Activated T-helper 2 cell treated with anti-CD3 and anti-CD28 coated beads, Interferon-gamma antibody, Interleukin-2, Interleukin-4, amounts not matched to agents 10 μg/mL and 5 μg/mL and 100 μg/mL, durations not matched to agents 14 hours and 24 hours and 36 hours (primary cell): ENCODE results near the gene RNMT. TPM values are rescaled to one million over a fixed set of nuclear protein-coding genes. Genes with fewer than 3 reads are reported as not detected.

Source experiments
- DNase-seq: peaks from one replicate; pipeline ENCODE4 v3.0.0; 2021; ENCODE audit warnings: low spot score
- H3K27ac Mint-ChIP-seq: one replicate; pipeline ENCODE4 v1.8.0; 2021; ENCODE audit warnings: mixed read lengths
- H3K27me3 Mint-ChIP-seq: one replicate; pipeline ENCODE4 v1.8.0; 2021; ENCODE audit warnings: low read depth, mixed read lengths
- H3K36me3 Mint-ChIP-seq: one replicate; pipeline ENCODE4 v1.8.0; 2021; ENCODE audit warnings: low read depth, mixed read lengths
- H3K4me1 Mint-ChIP-seq: one replicate; pipeline ENCODE4 v1.8.0; 2021; ENCODE audit warnings: low read depth, mixed read lengths
- H3K4me3 Mint-ChIP-seq: one replicate; pipeline ENCODE4 v1.8.0; 2021; ENCODE audit warnings: low read depth, mild to moderate bottlenecking, moderate library complexity, mixed read lengths
- H3K9me3 Mint-ChIP-seq: one replicate; pipeline ENCODE4 v1.8.0; 2021; ENCODE audit warnings: mixed read lengths
- intact Hi-C: fragments of 100-400 bp; cut with micrococcal nuclease; formaldehyde crosslinking; loops from one replicate; pipeline ENCODE4 v1.15.1; 2023
- total RNA-seq: library from RNA; stranded (reverse); gene quantifications from 2 replicates; pipeline ENCODE4 v1.2.3, GENCODE V29; 2022

Gene RNMT
- total RNA-seq, 1 donor from 2014 or later: 54.3 TPM

DNA sequence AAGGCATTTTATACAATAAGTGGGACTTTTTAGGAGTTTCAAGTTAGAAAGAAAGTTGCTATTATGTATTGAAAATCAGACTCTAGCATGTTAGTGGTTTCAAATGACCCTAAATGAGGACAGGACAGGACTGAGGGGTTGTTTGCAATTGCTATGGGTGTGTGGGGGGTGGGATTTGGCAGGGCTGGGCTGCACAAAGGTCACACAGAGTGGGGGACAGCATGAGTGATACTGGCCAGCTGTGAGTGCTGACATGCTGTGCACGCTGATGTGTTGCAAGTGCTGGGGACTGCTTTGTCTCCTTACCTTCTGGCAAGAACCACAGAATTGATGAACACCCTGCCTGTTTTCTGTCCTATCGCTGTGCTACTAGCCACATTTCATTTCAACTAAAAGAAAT, 29.8 kb downstream of the RNMT start:
- Mint-ChIP-seq H3K9me3 (peaks cover 1% of the 10 kb centered on the region), H3K4me1 (no peaks in the 10 kb centered on the region), H3K36me3 (peaks cover 80% of the 10 kb centered on the region), H3K27ac (no peak overlapping the region), H3K4me3 (no peak overlapping the region), H3K27me3 (no peaks in the 10 kb centered on the region)
- intact Hi-C loops: no loop called here
- no peak for DNase-seq

DNA sequence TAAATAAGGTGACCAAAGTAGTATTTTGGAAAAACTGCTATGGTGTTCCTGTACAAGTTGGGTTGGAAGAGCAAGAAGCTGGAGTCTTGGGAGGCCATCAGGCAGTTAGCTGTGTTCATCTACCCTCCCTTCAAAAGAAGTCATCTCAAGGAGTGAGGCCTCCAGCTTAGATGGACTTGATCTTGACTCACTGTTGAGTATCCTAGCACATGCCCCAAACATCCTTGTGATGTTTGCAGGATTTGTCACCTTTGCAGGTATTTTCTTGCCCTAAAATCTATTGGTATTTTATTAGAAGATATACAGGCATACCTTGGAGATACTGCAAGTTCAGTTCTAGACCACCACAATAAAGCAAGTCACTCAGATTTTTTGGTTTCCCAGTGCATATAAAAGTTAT, 30.2 kb downstream of the RNMT start:
- H3K27ac Mint-ChIP-seq: no peak overlapping the region
- H3K27me3 Mint-ChIP-seq: no peaks in the 10 kb centered on the region
- H3K4me3 Mint-ChIP-seq: no peak overlapping the region
- intact Hi-C loops: no loop called here
- H3K36me3 Mint-ChIP-seq: peaks cover 76% of the 10 kb centered on the region
- no peak for DNase-seq
- H3K9me3 Mint-ChIP-seq: no peaks in the 10 kb centered on the region
- H3K4me1 Mint-ChIP-seq: no peaks in the 10 kb centered on the region

- intact Hi-C loops: no loop called here
Observed at GRCh38 chr18:13758622-13759021, 32.1 kb downstream of the RNMT start.

GRCh38 chr18:13760047-13760446, 33.6 kb downstream of the RNMT start:
- Mint-ChIP-seq H3K36me3 (peaks cover 73% of the 10 kb centered on the region), H3K27me3 (no peaks in the 10 kb centered on the region), H3K27ac (no peak overlapping the region), H3K9me3 (no peaks in the 10 kb centered on the region), H3K4me3 (no peak overlapping the region), H3K4me1 (no peaks in the 10 kb centered on the region)
- DNase-seq: no peak
- intact Hi-C loops: no loop called here

More at GRCh38 chr18:13758622-13759021, 32.1 kb downstream of the RNMT start:
- no peak for DNase-seq
- Mint-ChIP-seq H3K4me1 (no peaks in the 10 kb centered on the region), H3K36me3 (peaks cover 73% of the 10 kb centered on the region), H3K4me3 (no peak overlapping the region), H3K27ac (no peak overlapping the region), H3K27me3 (no peaks in the 10 kb centered on the region), H3K9me3 (no peaks in the 10 kb centered on the region)

DNA sequence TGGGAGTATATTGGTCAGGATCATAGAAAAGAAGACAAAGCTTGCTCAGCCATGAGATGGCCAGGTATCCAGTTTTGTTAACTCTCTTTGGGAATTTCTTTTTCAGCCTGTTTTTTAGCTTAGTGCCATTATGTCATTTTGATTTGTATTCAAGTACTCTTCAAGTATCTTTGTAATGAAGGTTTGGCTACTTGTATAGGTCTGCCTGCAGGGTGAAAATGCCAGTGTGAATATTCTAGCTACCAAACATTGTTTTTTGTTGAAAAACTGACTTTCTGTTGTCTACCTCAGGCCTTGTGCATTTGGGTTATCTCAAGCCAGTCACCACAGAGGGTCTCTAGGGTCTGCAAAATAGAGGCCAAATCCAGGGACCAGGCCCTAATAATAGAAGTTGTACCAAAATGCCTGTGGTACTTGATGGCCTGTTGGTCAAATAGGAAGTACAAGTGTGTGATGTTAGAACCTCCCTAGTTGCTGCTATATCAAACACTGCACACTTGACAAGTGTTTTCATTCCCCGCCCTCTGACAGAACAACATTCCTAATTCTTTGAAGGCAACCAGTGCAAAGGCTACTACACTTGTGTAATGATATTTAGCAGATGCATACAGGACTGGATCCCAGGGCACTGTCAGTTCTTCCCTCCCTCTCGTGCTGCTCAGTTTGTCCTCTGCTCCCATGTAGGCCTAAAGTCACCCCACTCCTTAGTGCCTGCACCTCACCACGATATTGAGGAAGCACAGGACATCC, 36.4 kb downstream of the RNMT start:
- H3K4me1 Mint-ChIP-seq: no peaks in the 10 kb centered on the region
- H3K4me3 Mint-ChIP-seq: no peak overlapping the region
- H3K9me3 Mint-ChIP-seq: peaks cover 9% of the 10 kb centered on the region
- intact Hi-C loops: no loop called here
- peaks cover 46% of the 10 kb centered on the region for H3K36me3 Mint-ChIP-seq
- DNase-seq: no peak
- no peaks in the 10 kb centered on the region for H3K27me3 Mint-ChIP-seq
- H3K27ac Mint-ChIP-seq: no peak overlapping the region

- Mint-ChIP-seq H3K36me3 (no peaks in the 10 kb centered on the region), H3K4me1 (no peaks in the 10 kb centered on the region), H3K9me3 (no peaks in the 10 kb centered on the region), H3K27me3 (peaks cover 10% of the 10 kb centered on the region), H3K27ac (no peak overlapping the region), H3K4me3 (no peak overlapping the region)
- DNase-seq: no peak
- intact Hi-C loops: no loop called here
Observed at GRCh38 chr18:13775058-13775457, 48.6 kb downstream of the RNMT start.

DNA sequence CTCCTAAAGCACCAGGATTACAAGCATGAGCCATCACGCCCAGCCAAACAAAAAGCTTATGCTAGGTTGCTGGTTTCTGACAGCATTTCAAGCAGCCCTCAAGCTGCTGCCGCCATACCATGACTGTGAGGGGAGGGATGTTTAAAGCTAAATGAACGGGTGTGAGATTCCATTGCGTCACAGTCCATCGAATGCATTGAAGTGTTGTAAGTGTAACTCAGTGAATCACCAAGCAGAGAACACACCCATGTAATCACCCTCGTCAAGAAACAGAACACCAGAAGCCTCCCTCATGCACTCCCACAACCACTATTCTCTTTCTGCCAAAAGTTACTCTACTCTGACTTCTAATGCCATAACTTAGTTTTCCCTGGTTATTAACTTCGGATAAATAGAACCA, 64.7 kb downstream of the RNMT start:
- Mint-ChIP-seq H3K27ac (no peak overlapping the region), H3K4me1 (no peaks in the 10 kb centered on the region), H3K36me3 (no peaks in the 10 kb centered on the region), H3K27me3 (peaks cover 16% of the 10 kb centered on the region), H3K9me3 (no peaks in the 10 kb centered on the region), H3K4me3 (no peak overlapping the region)
- no peak for DNase-seq
- intact Hi-C loops: no loop called here

GRCh38 chr18:13793819-13794218, 67.3 kb downstream of the RNMT start:
- no peak overlapping the region for H3K4me3 Mint-ChIP-seq
- H3K4me1 Mint-ChIP-seq: no peaks in the 10 kb centered on the region
- peaks cover 14% of the 10 kb centered on the region for H3K27me3 Mint-ChIP-seq
- no peak overlapping the region for H3K27ac Mint-ChIP-seq
- intact Hi-C loops: no loop called here
- H3K9me3 Mint-ChIP-seq: no peaks in the 10 kb centered on the region
- H3K36me3 Mint-ChIP-seq: no peaks in the 10 kb centered on the region
- DNase-seq: no peak

- Mint-ChIP-seq H3K27ac (no peak overlapping the region), H3K4me3 (no peak overlapping the region), H3K27me3 (peaks cover 22% of the 10 kb centered on the region), H3K9me3 (no peaks in the 10 kb centered on the region), H3K36me3 (no peaks in the 10 kb centered on the region), H3K4me1 (peaks cover 4% of the 10 kb centered on the region)
- DNase-seq: no peak
- intact Hi-C loops: no loop called here
Observed at GRCh38 chr18:13796515-13796914, 70.0 kb downstream of the RNMT start.

DNA sequence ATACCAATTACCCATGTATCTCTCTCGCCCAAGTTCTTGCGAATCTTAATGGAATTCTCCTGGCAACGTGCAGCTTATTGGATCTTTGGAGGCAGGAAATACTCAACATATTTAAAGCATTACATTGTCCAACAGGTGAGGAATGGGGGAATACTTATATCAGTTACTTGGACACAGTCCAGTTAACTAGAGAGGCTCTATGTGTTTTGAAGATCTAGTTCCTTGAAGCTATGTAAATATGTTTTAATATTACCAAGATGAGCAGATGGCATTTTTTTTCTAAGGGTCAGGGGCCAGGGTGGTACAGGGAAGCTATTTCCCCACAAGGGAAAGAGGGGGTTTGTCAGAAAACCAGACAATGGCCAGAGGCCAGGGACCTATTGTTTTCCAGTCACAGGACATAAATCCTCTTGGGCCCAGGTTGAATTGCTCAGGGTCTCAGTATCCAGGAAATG, 70.7 kb downstream of the RNMT start:
- Mint-ChIP-seq H3K9me3 (no peaks in the 10 kb centered on the region), H3K36me3 (no peaks in the 10 kb centered on the region), H3K4me1 (peaks cover 4% of the 10 kb centered on the region), H3K4me3 (no peak overlapping the region), H3K27me3 (peaks cover 24% of the 10 kb centered on the region), H3K27ac (no peak overlapping the region)
- DNase-seq: no peak
- intact Hi-C loops: no loop called here

- intact Hi-C loops: no loop called here
- Mint-ChIP-seq H3K27me3 (peaks cover 34% of the 10 kb centered on the region), H3K9me3 (no peaks in the 10 kb centered on the region), H3K27ac (no peak overlapping the region), H3K4me1 (peaks cover 4% of the 10 kb centered on the region), H3K36me3 (no peaks in the 10 kb centered on the region), H3K4me3 (no peak overlapping the region)
- DNase-seq: no peak
Observed at GRCh38 chr18:13799396-13799795, 72.9 kb downstream of the RNMT start.

DNA sequence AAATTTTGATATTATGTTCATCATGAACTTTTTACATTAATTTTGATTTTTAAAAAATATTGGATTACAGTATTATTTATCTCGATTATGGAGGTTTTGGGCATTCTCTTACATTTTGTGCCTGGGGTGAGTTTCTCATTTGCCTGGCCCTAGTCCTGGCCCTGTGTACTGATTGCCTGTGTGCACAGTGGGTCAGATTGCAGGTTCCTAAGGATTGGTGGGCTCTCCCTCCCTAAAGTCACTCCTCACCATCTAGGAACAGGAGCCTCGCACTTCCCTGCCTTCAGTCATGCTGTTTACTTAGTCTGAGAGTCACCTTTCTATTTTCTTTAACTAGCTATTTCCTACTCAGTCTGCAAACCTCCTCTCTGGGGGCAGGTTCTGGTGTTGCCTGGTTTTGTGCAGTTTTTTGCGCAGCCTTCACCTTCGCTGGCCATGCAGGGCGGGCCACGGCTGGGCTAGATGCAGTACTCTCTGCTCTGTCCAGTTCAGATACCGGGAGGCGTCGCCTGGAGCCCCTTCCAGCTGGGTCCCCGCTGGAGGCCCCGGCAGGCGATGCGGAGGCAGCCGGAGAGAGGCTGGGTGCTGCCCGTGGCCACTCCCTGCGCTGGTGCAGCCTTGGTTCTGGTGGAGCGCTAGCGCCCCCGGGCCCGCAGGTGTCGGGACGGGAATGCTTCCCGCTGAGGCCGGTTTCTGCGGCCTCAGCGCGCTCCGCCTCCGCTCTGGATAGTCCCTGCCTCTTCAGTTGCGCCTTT, 74.2 kb downstream of the RNMT start:
- H3K9me3 Mint-ChIP-seq: no peaks in the 10 kb centered on the region
- H3K27me3 Mint-ChIP-seq: peaks cover 44% of the 10 kb centered on the region
- no peak overlapping the region for H3K27ac Mint-ChIP-seq
- no peaks in the 10 kb centered on the region for H3K36me3 Mint-ChIP-seq
- H3K4me1 Mint-ChIP-seq: peaks cover 4% of the 10 kb centered on the region
- DNase-seq: peak; percentile 33
- no peak overlapping the region for H3K4me3 Mint-ChIP-seq
- intact Hi-C loops: no loop called here

DNA sequence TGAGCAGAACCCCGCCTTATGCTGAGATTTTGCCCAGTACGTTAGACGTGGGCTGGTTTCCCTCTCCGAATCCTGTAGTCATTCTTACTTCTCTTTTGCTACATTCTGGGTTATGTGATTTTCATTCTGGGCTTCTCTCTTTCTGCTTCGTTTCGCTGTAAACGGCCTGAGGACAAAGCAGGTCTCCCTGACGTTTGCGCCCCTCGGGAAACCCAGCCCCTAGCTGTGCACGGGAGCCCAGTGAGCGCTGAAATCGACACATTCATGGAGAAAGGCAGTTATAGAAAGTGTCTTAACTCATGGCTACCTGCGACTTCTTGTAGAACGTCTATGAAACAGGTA, 74.8 kb downstream of the RNMT start:
- no peak overlapping the region for H3K4me3 Mint-ChIP-seq

More for the DNA sequence above, 74.8 kb downstream of the RNMT start:
- H3K36me3 Mint-ChIP-seq: no peaks in the 10 kb centered on the region
- H3K9me3 Mint-ChIP-seq: no peaks in the 10 kb centered on the region
- DNase-seq: no peak
- peaks cover 4% of the 10 kb centered on the region for H3K4me1 Mint-ChIP-seq
- peaks cover 49% of the 10 kb centered on the region for H3K27me3 Mint-ChIP-seq
- no peak overlapping the region for H3K27ac Mint-ChIP-seq
- intact Hi-C loops: no loop called here
